ENCODE results near the gene ZMAT1. TPM values are rescaled to one million over a fixed set of nuclear protein-coding genes. Genes with fewer than 3 reads are reported as not detected.

Gene ZMAT1
- total RNA-seq, 2 donors from 2014 or later = 7.3 to 14.2 TPM

- Histone ChIP-seq H3K9me3 (no peaks in the 10 kb centered on the region), H3K36me3 (no peaks in the 10 kb centered on the region), H3K27me3 (replicated peaks; ENCODE audit: insufficient read depth) (no peaks in the 10 kb centered on the region), H3K4me1 (replicated peaks) (no peaks in the 10 kb centered on the region), H3K27ac (no peak overlapping the region), H3K4me3 (no peak overlapping the region)
- DNase-seq (ENCODE audit: low spot score) = no peak
- WGBS = 69% methylated on average over 1 of the region's 1 CpG
- intact Hi-C loops (cut with DNase I) = no loop called here
- TF ChIP-seq POLR2AphosphoS5 (IDR thresholded peaks at IDR 0.05) (no peak), CTCF (IDR thresholded peaks at IDR 0.05) (no peak), POLR2A (IDR thresholded peaks at IDR 0.05) (no peak)
Measured at GRCh38 chrX:101957174-101957573, 25.3 kb upstream of the ZMAT1 start.

- TF ChIP-seq POLR2AphosphoS5 (IDR thresholded peaks at IDR 0.05) = no peak
- Histone ChIP-seq H3K27ac (no peak overlapping the region), H3K9me3 (no peaks in the 10 kb centered on the region), H3K4me3 (no peak overlapping the region), H3K36me3 (no peaks in the 10 kb centered on the region), H3K27me3 (replicated peaks; ENCODE audit: insufficient read depth) (no peaks in the 10 kb centered on the region), H3K4me1 (replicated peaks) (no peaks in the 10 kb centered on the region)
- intact Hi-C loops (cut with DNase I) = no loop called here
- DNase-seq (ENCODE audit: low spot score) = no peak
- 52% methylated on average over 2 of the region's 2 CpGs for WGBS
Measured at GRCh38 chrX:101956556-101956955, 24.7 kb upstream of the ZMAT1 start.

GRCh38 chrX:101950581-101950980 is 18.8 kb upstream of the ZMAT1 start:
- Histone ChIP-seq H3K27me3 (replicated peaks; ENCODE audit: insufficient read depth) (no peaks in the 10 kb centered on the region), H3K4me3 (no peak overlapping the region), H3K9me3 (no peaks in the 10 kb centered on the region), H3K36me3 (no peaks in the 10 kb centered on the region), H3K4me1 (replicated peaks) (no peaks in the 10 kb centered on the region), H3K27ac (no peak overlapping the region)
- DNase-seq (ENCODE audit: low spot score) = no peak
- WGBS = 69% methylated on average over 5 of the region's 6 CpGs
- intact Hi-C loops (cut with DNase I) = no loop called here
- no peak for TF ChIP-seq CTCF (IDR thresholded peaks at IDR 0.05)
- no peak for TF ChIP-seq POLR2AphosphoS5 (IDR thresholded peaks at IDR 0.05)
- no peak for TF ChIP-seq POLR2A (IDR thresholded peaks at IDR 0.05)

GRCh38 chrX:101932249-101932570 is 383 bp upstream of the ZMAT1 start:
- 35% methylated on average over 6 of the region's 8 CpGs for WGBS
- Histone ChIP-seq H3K36me3 (no peaks in the 10 kb centered on the region), H3K27me3 (replicated peaks; ENCODE audit: insufficient read depth) (no peaks in the 10 kb centered on the region), H3K4me1 (replicated peaks) (no peaks in the 10 kb centered on the region), H3K9me3 (no peaks in the 10 kb centered on the region), H3K4me3 (peak overlapping the region in 1 of 2 donors; percentile 62), H3K27ac (peak overlapping the region; percentile 92 to 95)
- no peak for DNase-seq (ENCODE audit: low spot score)
- no peak for TF ChIP-seq POLR2AphosphoS5 (IDR thresholded peaks at IDR 0.05)
- no peak for TF ChIP-seq POLR2A (IDR thresholded peaks at IDR 0.05)
- no peak for TF ChIP-seq CTCF (IDR thresholded peaks at IDR 0.05)
- intact Hi-C loops (cut with DNase I) = no loop called here

GRCh38 chrX:101931136-101931487 is 715 bp downstream of the ZMAT1 start:
- intact Hi-C loops (cut with DNase I) = no loop called here
- no peaks in the 10 kb centered on the region for H3K4me1 ChIP-seq (replicated peaks)
- no peaks in the 10 kb centered on the region for H3K27me3 ChIP-seq (replicated peaks; ENCODE audit: insufficient read depth)
- peak overlapping the region; percentile 62 to 65 for H3K4me3 ChIP-seq
- H3K36me3 ChIP-seq = no peaks in the 10 kb centered on the region
- H3K9me3 ChIP-seq = no peaks in the 10 kb centered on the region
- no peak for DNase-seq (ENCODE audit: low spot score)
- peak overlapping the region; percentile 92 to 95 for H3K27ac ChIP-seq
- TF ChIP-seq POLR2AphosphoS5 (IDR thresholded peaks at IDR 0.05) = no peak
- TF ChIP-seq CTCF (IDR thresholded peaks at IDR 0.05) = no peak
- TF ChIP-seq POLR2A (IDR thresholded peaks at IDR 0.05) = no peak
- WGBS = 2% methylated on average over 6 of the region's 6 CpGs
